NK-92 (cell line): ENCODE results near the gene OR1N2.
"Not testable (repeated sequence)": the region's sequence is repeated elsewhere in the genome, so short reads cannot be mapped to it uniquely, and the experiment has no call there.

ENCODE experiments used
- DNase-seq: peaks from one replicate; lab custom pipeline; 2025; ENCODE audit not compliant: unreplicated experiment; lab: John Stamatoyannopoulos, UW

Gene OR1N2

DNA sequence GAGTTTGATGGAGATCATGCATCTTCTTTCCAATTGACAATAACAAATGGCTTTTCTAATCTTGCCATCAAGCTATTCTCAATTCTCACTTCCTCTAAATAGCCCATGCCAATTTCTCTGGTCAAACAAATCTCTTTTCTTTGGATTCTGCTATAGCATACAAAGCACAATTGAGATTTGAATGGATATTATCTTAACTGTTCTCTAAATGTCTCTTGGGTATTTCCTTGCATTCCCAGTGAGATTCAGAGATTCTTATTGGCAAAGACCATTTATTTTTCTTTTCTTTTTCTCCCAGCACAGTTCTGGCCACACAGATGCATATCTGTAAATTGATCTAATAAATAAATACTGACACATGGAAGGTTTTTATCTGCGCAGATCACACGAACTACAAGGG lies at the start of gene OR1N2:
Gene OR1N2 (plus strand): TSS at position 301 of the 400 bp plus-strand sequence. CDS start 100 bp downstream, outside the sequence.
- DNase-seq: no peak

DNA sequence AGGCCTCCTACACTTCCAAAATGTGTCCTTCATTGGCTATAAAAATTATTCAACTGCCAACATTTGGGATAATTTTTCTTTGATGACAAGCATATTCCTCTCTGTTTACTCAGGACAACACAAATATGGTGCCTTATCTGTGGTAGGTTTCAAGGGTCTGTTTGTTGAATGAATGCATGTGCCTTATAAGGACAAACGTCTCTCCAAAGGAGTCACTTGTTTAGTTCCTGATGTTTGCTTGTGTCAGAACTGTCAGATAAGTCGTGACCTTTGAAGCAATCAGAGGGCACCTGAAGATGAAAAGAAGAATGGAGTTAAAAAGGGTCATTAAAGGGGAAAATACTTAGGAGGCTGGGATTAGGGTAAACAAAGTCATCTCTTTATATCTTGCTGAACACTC lies 45.9 kb upstream of the OR1N2 start:
- DNase-seq: no peak

DNA sequence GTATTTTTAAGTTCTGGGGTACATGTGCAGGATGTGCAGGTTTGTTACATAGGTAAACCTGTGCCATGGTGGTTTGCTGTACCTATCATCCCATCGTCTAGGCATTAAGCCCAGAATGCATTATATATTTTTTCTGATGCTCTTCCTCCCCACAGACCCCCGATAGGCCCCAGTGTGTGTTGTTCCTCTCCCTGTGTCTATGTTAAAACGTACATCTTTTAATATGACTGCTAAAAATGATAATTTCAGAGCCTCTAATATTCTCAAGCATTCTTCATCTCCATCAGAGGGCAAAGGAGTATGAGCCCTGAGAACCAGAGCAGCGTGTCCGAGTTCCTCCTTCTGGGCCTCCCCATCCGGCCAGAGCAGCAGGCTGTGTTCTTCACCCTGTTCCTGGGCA lies 42.4 kb upstream of the OR1N2 start, which contains the start of gene OR1J2:
Gene OR1J2 (plus strand): TSS at position 301 of the 400 bp plus-strand sequence. CDS start 0 bp downstream, at position 301.
- DNase-seq: no peak

- DNase-seq: no peak
These were observed 34.7 kb upstream of the OR1N2 start for GRCh38 chr9:122518226-122518625.

GRCh38 chr9:122518841-122519240 lies 34.1 kb upstream of the OR1N2 start, which contains the start of gene OR1J4:
Gene OR1J4 (plus strand): TSS chr9:122519141. CDS start chr9:122519141, 0 bp downstream.
- no peak for DNase-seq

- no peak for DNase-seq
These were observed 33.5 kb upstream of the OR1N2 start for GRCh38 chr9:122519376-122519775.

DNA sequence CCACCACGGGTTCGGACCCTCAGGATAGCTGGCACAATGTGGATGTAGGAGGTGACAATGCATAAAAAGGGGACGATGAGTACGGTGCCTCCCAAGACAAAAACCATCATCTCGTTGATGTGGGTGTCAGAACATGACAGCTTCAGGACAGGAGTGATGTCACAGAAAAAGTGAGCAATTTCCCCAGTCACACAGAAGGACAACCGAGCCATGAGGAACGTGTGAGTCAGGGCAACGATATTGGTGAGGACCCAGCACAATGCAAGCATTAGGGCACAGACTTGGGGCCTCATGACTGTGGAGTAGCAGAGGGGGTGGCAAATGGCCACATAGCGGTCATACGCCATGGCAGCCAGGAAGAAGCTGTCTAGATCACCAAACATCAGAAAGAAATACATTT lies 26.3 kb upstream of the OR1N2 start:
- no peak for DNase-seq

- DNase-seq: no peak
These were observed 25.7 kb upstream of the OR1N2 start, which contains the start of gene OR1N1 for GRCh38 chr9:122527193-122527592. Gene OR1N1 (minus strand): TSS chr9:122527293. CDS start chr9:122527293, 0 bp downstream.

DNA sequence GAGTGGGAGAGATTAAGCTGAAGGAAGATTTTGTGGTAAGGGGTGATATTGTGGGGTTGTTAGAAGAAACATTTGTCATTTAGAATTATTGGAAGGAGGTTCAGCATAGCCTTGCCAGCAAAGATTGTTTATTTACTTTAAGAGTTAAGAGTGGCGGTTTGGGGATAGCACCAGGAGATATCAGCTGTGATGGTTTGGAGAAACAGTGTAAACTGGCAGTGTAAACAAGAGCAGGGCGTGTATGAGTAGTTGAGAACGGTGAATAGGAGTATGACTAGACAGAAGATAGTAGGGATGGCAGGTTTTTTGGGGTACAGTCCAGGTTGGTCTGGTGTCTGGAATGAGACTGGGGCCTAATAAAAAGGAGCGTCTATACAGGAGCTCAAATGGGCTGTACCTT lies 21.8 kb upstream of the OR1N2 start:
- DNase-seq: not testable (repeated sequence)

DNA sequence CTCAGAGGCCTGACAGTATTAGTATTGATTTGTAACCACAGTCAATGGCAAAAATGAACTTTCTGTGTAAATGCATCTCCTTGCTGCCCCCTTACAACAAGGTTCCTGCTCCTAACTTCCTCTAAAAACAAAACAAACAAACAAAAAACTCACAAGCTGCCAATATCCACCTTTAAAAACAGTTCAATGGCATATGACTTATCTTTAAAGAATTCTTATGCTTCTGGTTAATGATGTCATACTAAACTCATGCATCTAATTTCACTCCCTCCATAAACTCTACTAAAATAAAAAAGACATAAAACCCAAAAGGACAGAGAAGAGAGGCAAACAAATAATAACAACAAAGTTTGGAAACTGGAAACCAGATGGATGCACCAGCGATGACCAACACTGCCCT lies 16.8 kb upstream of the OR1N2 start:
- no peak for DNase-seq

DNA sequence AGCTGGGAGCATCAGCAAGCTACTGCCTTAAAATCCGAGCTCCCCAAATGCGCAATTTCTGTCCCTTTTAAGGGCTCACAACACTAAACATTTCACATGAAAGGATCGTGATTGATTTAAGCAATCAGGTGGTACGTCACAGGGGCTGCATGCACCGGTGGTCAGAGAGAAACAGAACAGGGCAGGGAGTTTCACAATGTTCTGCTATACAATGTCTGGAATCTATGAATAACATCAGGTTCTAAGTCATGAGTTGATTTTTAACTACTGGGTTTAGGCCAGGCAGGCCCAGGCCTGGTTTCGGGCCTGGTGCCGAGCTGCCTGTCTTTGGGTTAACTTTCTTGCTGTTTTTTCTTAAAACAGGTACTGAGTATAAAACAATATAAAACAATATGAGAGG lies 15.8 kb upstream of the OR1N2 start:
- not testable (repeated sequence) for DNase-seq

DNA sequence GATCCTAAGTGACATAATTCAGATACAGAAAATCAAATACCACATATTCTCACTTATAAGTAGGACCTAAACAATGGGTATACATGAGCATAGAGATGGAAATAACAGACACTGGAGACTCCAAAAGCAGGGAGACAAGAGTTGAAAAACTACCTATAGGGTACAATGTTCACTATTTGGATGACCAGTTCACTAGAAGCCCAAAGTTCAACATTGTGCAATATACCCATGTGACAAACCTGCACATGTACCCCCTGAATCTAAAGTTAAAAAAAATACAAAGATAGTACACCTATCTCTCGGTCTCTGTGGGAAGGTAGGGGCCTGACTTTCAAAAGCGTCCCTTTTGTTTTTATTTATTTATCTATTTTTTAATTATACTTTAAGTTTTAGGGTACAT lies 14.2 kb upstream of the OR1N2 start:
- DNase-seq: no peak

DNA sequence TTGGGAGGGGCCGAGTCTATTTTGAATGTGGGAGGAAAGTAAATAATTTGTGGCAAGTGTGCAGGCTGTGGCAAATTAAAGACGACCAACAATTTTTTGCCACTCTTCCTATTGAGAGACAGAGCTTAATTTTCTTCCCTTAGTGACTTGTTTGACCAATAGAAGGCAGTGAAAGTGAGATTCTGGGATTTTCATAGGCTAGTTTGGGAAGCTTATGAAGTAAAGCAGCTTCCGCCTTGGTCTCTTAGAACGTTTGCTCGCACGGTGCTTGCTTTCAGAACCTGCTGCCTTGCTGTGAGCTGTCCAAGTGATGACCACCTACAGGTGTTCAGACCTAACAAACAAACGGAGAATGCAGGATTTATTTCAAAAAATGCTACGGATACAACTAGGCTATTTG lies 6.7 kb upstream of the OR1N2 start:
- DNase-seq: no peak

DNA sequence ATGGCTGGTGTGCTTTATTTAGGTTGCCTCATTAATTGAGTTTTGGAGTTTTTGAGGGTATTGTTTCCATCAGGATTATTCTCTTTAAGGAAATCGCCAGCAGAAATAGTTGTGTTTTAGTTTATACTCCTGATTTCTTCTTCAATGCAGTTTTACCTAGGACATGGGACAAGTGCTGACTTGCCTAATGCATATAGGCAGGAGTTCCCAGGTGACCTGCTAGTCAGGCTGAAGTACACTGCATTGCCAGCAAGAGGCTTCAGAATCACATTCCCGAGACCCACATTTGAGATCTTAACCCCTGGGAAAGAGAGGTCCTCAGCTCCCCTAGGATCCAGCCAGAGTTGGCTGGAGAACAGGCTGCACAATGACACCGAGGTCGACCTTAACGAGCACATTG lies 1.5 kb upstream of the OR1N2 start:
- DNase-seq: no peak

- DNase-seq: no peak
These were observed 8.5 kb downstream of the OR1N2 start for GRCh38 chr9:122561446-122561845.

DNA sequence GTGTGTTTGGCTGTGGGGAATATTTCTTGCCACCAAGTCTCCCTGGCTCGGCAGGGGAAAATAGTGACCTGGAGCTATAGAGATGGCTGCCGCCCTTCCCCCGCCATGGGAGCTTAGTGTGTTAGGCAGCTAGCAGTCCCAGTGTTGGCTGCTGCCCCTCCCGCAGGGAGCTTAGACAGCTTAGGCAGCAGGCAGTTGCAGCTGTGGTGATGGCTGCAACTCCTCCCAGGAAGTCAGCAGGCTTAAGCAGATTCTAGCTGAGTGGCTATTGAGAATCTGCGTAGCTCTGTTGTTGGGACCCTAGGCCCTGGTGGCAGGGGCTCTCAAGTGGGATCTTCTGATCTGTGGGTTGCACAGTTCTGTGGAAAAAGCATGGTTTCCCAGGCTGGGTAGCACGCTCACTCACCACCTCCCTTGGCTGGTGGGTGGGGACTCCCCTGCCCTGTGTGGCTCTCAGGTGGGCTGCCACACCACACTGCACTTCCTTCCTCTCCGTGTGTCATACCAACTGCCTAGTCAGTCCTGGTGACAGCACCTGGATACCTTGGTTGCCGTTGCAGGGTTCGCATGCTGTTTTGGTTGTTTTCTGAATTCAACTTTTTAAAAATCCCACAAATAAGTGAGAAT lies 9.3 kb downstream of the OR1N2 start:
- DNase-seq: no peak

- no peak for DNase-seq
These were observed 15.0 kb downstream of the OR1N2 start for GRCh38 chr9:122567901-122568300.

DNA sequence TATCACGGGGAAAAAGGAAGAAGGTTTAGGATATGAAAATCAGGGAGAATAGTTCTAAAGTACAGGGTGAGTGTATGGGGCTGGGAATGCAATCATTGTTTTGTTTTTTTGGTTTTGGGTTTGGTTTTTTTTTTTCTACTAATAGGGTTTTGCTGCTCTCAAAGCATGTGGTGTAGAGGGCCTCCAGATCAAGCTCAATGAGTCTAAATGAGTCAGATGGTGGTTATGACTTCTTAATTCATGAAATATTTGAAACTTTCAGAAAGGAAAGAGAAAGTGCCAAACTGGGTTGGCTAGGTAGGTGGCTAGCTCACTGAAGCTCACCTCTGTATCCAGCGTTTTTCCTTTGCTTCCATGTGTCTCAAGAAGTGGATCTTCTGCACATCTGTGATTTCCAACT lies 19.5 kb downstream of the OR1N2 start:
- DNase-seq: no peak

GRCh38 chr9:122579874-122580273 lies 27.0 kb downstream of the OR1N2 start:
- no peak for DNase-seq

DNA sequence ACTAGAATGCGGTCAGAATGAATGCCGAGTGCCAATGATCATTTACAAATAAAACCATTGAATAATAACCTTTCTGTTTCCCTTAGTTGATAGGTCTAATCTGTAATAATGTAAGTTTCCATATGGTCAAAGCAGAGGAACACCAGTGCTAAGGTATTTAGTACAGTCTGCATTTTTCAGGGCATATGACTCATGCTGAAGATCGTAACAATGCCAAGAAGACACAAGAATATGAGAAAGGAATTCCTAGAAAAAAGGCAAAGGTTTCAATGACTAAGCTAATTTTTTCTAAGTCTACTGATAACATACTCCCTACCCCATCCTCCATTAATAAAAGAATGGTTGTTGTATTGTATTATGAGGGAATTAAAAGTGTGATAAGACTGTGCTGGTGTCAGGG lies 27.4 kb downstream of the OR1N2 start:
- no peak for DNase-seq

- not testable (repeated sequence) for DNase-seq
These were observed 30.4 kb downstream of the OR1N2 start, which contains the start of gene OR1L8 for GRCh38 chr9:122583284-122583683. Gene OR1L8 (minus strand): TSS chr9:122583384. CDS start chr9:122568477, 14,907 bp downstream.
